Mesendoderm (in vitro differentiated cells): Measurements from ENCODE around the gene CNIH3.

Experiments used
- DNase-seq: peaks from one replicate; pipeline ENCODE4 v3.0.0; 2013
- H2AK5ac ChIP-seq: 2 replicates; pipeline ENCODE4 v1.6.1; 2013; ENCODE audit warnings: low read length, inconsistent platforms
- H2BK120ac ChIP-seq: 2 replicates; pipeline ENCODE4 v1.6.1; 2013; ENCODE audit warnings: low read depth, mild to moderate bottlenecking, low read length, moderate library complexity, mixed read lengths
- H2BK15ac ChIP-seq: replicated peaks from 2 replicates; pipeline ENCODE4 v1.6.1; 2013; ENCODE audit warnings: low read depth, mild to moderate bottlenecking, moderate library complexity
- H2BK5ac ChIP-seq: 2 replicates; pipeline ENCODE4 v1.6.1; 2013; ENCODE audit warnings: low read length, inconsistent platforms
- H3K18ac ChIP-seq: 2 replicates; pipeline ENCODE4 v1.6.1; 2013; ENCODE audit warnings: mild to moderate bottlenecking, low read length, mixed read lengths
- H3K23ac ChIP-seq: one replicate; pipeline ENCODE4 v1.6.1; 2013; ENCODE audit warnings: low read length
- H3K27ac ChIP-seq: 2 replicates; pipeline ENCODE4 v1.5.1; 2013; ENCODE audit warnings: low read depth, mild to moderate bottlenecking, inconsistent platforms, low read length, moderate library complexity
- H3K27me3 ChIP-seq: 2 replicates; pipeline ENCODE4 v1.6.1; 2013; ENCODE audit warnings: low read length, control low read depth, mild to moderate bottlenecking, inconsistent platforms; ENCODE audit not compliant: insufficient read depth, poor library complexity
- H3K36me3 ChIP-seq: 2 replicates; pipeline ENCODE4 v1.6.1; 2013; ENCODE audit warnings: low read length, inconsistent platforms; ENCODE audit not compliant: control insufficient read depth, insufficient read depth
- H3K4ac ChIP-seq: one replicate; pipeline ENCODE4 v1.6.1; 2013; ENCODE audit warnings: low read depth, mild to moderate bottlenecking, low read length, moderate library complexity
- H3K4me1 ChIP-seq: 2 replicates; pipeline ENCODE4 v1.6.1; 2013; ENCODE audit warnings: low read depth, low read length, inconsistent platforms; ENCODE audit not compliant: control insufficient read depth
- H3K4me2 ChIP-seq: 2 replicates; pipeline ENCODE4 v1.6.1; 2013; ENCODE audit warnings: low read length
- H3K4me3 ChIP-seq: 2 replicates; pipeline ENCODE4 v1.5.1; 2013; ENCODE audit warnings: mild to moderate bottlenecking, low read length
- H3K56ac ChIP-seq: one replicate; pipeline ENCODE4 v1.6.1; 2013; ENCODE audit warnings: low read length
- H3K79me1 ChIP-seq: 2 replicates; pipeline ENCODE4 v1.6.1; 2013; ENCODE audit warnings: low read length, inconsistent platforms
- H3K79me2 ChIP-seq: 2 replicates; pipeline ENCODE4 v1.6.1; 2013; ENCODE audit warnings: mild to moderate bottlenecking, low read length; ENCODE audit not compliant: control insufficient read depth, insufficient read depth
- H3K9ac ChIP-seq: 2 replicates; pipeline ENCODE4 v1.6.1; 2013; ENCODE audit warnings: low read length, inconsistent platforms
- H4K5ac ChIP-seq: one replicate; pipeline ENCODE4 v1.6.1; 2013; ENCODE audit warnings: low read length
- H4K8ac ChIP-seq: one replicate; pipeline ENCODE4 v1.6.1; 2013; ENCODE audit warnings: low read depth, mild to moderate bottlenecking, control low read depth, low read length, moderate library complexity
- WGBS: extraction: QIAGEN DNeasy Blood & Tissue Kit; methylation state at CpG from one replicate; pipeline ENCODE4 v1.1.7; 2013; ENCODE audit warnings: low lambda C conversion rate, missing lambda C conversion rate; ENCODE audit not compliant: insufficient coverage; ENCODE audit errors: extremely low coverage; 5-methylcytosine and 5-hydroxymethylcytosine counted together

CNIH3 gene

GRCh38 chr1:224662870-224663269 lies 46.8 kb downstream of the CNIH3 start:
- Histone ChIP-seq H3K4ac (no peak overlapping the region), H3K4me2 (no peak overlapping the region), H3K23ac (no peak overlapping the region), H3K4me1 (peaks cover 6% of the 10 kb centered on the region), H3K27ac (no peak overlapping the region), H2AK5ac (no peak overlapping the region), H2BK5ac (no peak overlapping the region), H3K18ac (no peak overlapping the region), H3K56ac (no peak overlapping the region), H4K5ac (no peak overlapping the region), H3K79me1 (no peaks in the 10 kb centered on the region), H2BK15ac (no peak overlapping the region), H2BK120ac (no peak overlapping the region), H3K4me3 (no peak overlapping the region), H3K27me3 (no peaks in the 10 kb centered on the region), H3K9ac (no peak overlapping the region), H4K8ac (no peak overlapping the region), H3K79me2 (no peaks in the 10 kb centered on the region), H3K36me3 (no peaks in the 10 kb centered on the region)
- DNase-seq, result no peak
- WGBS, result no CpG with 5 or more reads among the region's 3 CpGs

GRCh38 chr1:224665016-224665415 lies 48.9 kb downstream of the CNIH3 start:
- no peak overlapping the region for H3K27ac ChIP-seq
- no peak overlapping the region for H3K18ac ChIP-seq
- H3K4me1 ChIP-seq, result peaks cover 6% of the 10 kb centered on the region
- no peak overlapping the region for H2BK120ac ChIP-seq
- H3K23ac ChIP-seq, result no peak overlapping the region
- no peaks in the 10 kb centered on the region for H3K79me2 ChIP-seq
- no peak overlapping the region for H3K4ac ChIP-seq
- WGBS, result no CpG with 5 or more reads among the region's 3 CpGs
- no peak for DNase-seq
- no peaks in the 10 kb centered on the region for H3K36me3 ChIP-seq
- no peak overlapping the region for H2BK15ac ChIP-seq
- H3K56ac ChIP-seq, result no peak overlapping the region
- no peak overlapping the region for H2AK5ac ChIP-seq
- H3K4me2 ChIP-seq, result no peak overlapping the region
- no peak overlapping the region for H2BK5ac ChIP-seq
- no peaks in the 10 kb centered on the region for H3K27me3 ChIP-seq
- no peak overlapping the region for H3K4me3 ChIP-seq
- no peak overlapping the region for H4K5ac ChIP-seq
- no peak overlapping the region for H3K9ac ChIP-seq
- H4K8ac ChIP-seq, result no peak overlapping the region
- no peaks in the 10 kb centered on the region for H3K79me1 ChIP-seq

- Histone ChIP-seq H2AK5ac (no peak overlapping the region), H2BK5ac (no peak overlapping the region), H3K79me1 (no peaks in the 10 kb centered on the region), H3K79me2 (no peaks in the 10 kb centered on the region), H3K4ac (no peak overlapping the region), H3K27ac (no peak overlapping the region), H3K36me3 (no peaks in the 10 kb centered on the region), H2BK15ac (no peak overlapping the region), H3K18ac (no peak overlapping the region), H3K27me3 (no peaks in the 10 kb centered on the region), H3K56ac (no peak overlapping the region), H3K23ac (no peak overlapping the region), H2BK120ac (no peak overlapping the region), H3K9ac (no peak overlapping the region), H4K8ac (no peak overlapping the region), H3K4me1 (peaks cover 6% of the 10 kb centered on the region), H3K4me3 (no peak overlapping the region), H3K4me2 (no peak overlapping the region), H4K5ac (no peak overlapping the region)
- peak; percentile 64 for DNase-seq
These were observed 50.0 kb downstream of the CNIH3 start for GRCh38 chr1:224666078-224666477.

GRCh38 chr1:224666913-224667312 lies 50.8 kb downstream of the CNIH3 start:
- Histone ChIP-seq H3K18ac (no peak overlapping the region), H3K9ac (no peak overlapping the region), H2BK5ac (no peak overlapping the region), H2AK5ac (no peak overlapping the region), H3K79me2 (no peaks in the 10 kb centered on the region), H3K4me1 (peaks cover 6% of the 10 kb centered on the region), H3K4me3 (no peak overlapping the region), H3K4ac (no peak overlapping the region), H3K27me3 (no peaks in the 10 kb centered on the region), H3K23ac (no peak overlapping the region), H4K8ac (no peak overlapping the region), H3K27ac (no peak overlapping the region), H2BK15ac (no peak overlapping the region), H2BK120ac (no peak overlapping the region), H3K36me3 (no peaks in the 10 kb centered on the region), H4K5ac (no peak overlapping the region), H3K79me1 (no peaks in the 10 kb centered on the region), H3K4me2 (no peak overlapping the region), H3K56ac (no peak overlapping the region)
- WGBS, result no CpG with 5 or more reads among the region's 2 CpGs
- DNase-seq, result no peak

- Histone ChIP-seq H3K4ac (no peak overlapping the region), H3K23ac (no peak overlapping the region), H2BK15ac (no peak overlapping the region), H3K4me1 (peaks cover 6% of the 10 kb centered on the region), H4K8ac (no peak overlapping the region), H2BK120ac (no peak overlapping the region), H3K27me3 (no peaks in the 10 kb centered on the region), H2BK5ac (no peak overlapping the region), H3K18ac (no peak overlapping the region), H3K56ac (no peak overlapping the region), H3K27ac (no peak overlapping the region), H3K79me1 (no peaks in the 10 kb centered on the region), H3K36me3 (no peaks in the 10 kb centered on the region), H3K4me2 (no peak overlapping the region), H4K5ac (no peak overlapping the region), H3K9ac (no peak overlapping the region), H3K79me2 (no peaks in the 10 kb centered on the region), H2AK5ac (no peak overlapping the region), H3K4me3 (no peak overlapping the region)
- no peak for DNase-seq
- WGBS, result no CpG with 5 or more reads among the region's 3 CpGs
These were observed 52.9 kb downstream of the CNIH3 start for GRCh38 chr1:224668984-224669383.

GRCh38 chr1:224669403-224669802 lies 53.3 kb downstream of the CNIH3 start:
- Histone ChIP-seq H3K18ac (no peak overlapping the region), H3K4me2 (no peak overlapping the region), H3K79me1 (no peaks in the 10 kb centered on the region), H3K23ac (no peak overlapping the region), H3K36me3 (no peaks in the 10 kb centered on the region), H2BK5ac (no peak overlapping the region), H3K4me1 (peaks cover 6% of the 10 kb centered on the region), H3K4ac (no peak overlapping the region), H3K56ac (no peak overlapping the region), H3K9ac (no peak overlapping the region), H3K4me3 (no peak overlapping the region), H4K5ac (no peak overlapping the region), H2BK15ac (no peak overlapping the region), H3K27ac (no peak overlapping the region), H4K8ac (no peak overlapping the region), H3K79me2 (no peaks in the 10 kb centered on the region), H2BK120ac (no peak overlapping the region), H2AK5ac (no peak overlapping the region), H3K27me3 (no peaks in the 10 kb centered on the region)
- no CpG with 5 or more reads among the region's 3 CpGs for WGBS
- DNase-seq, result no peak
